ENCODE data around the gene GNPAT.

Gene GNPAT

GRCh38 chr1:231213831-231214573, 27.0 kb upstream of the GNPAT start:
- H3K27ac ChIP-seq, result no peak overlapping the region
- no peak for TF ChIP-seq ZFX (IDR thresholded peaks at IDR 0.05; ENCODE audit: borderline replicate concordance)

GRCh38 chr1:231214918-231215680, 25.9 kb upstream of the GNPAT start:
- no peak overlapping the region for H3K27ac ChIP-seq
- TF ChIP-seq ZFX (IDR thresholded peaks at IDR 0.05; ENCODE audit: borderline replicate concordance) (no peak), CTCF (IDR thresholded peaks at IDR 0.05) (no peak)

- H3K27ac ChIP-seq, result no peak overlapping the region
- TF ChIP-seq CTCF (IDR thresholded peaks at IDR 0.05), result no peak
- TF ChIP-seq ZFX (IDR thresholded peaks at IDR 0.05; ENCODE audit: borderline replicate concordance), result no peak
Observed at GRCh38 chr1:231215681-231216385, 25.2 kb upstream of the GNPAT start.

GRCh38 chr1:231216498-231216897, 24.5 kb upstream of the GNPAT start:
- no peak overlapping the region for H3K27ac ChIP-seq
- TF ChIP-seq ZFX (IDR thresholded peaks at IDR 0.05; ENCODE audit: borderline replicate concordance) (no peak), CTCF (IDR thresholded peaks at IDR 0.05) (no peak)

GRCh38 chr1:231217056-231217455, 24.0 kb upstream of the GNPAT start:
- H3K27ac ChIP-seq, result no peak overlapping the region
- no peak for TF ChIP-seq ZFX (IDR thresholded peaks at IDR 0.05; ENCODE audit: borderline replicate concordance)
- TF ChIP-seq CTCF (IDR thresholded peaks at IDR 0.05), result no peak

GRCh38 chr1:231218078-231218477, 22.9 kb upstream of the GNPAT start:
- H3K27ac ChIP-seq, result no peak overlapping the region
- no peak for TF ChIP-seq ZFX (IDR thresholded peaks at IDR 0.05; ENCODE audit: borderline replicate concordance)
- no peak for TF ChIP-seq CTCF (IDR thresholded peaks at IDR 0.05)

- no peak for TF ChIP-seq CTCF (IDR thresholded peaks at IDR 0.05)
- TF ChIP-seq ZFX (IDR thresholded peaks at IDR 0.05; ENCODE audit: borderline replicate concordance), result no peak
- no peak overlapping the region for H3K27ac ChIP-seq
Observed at GRCh38 chr1:231219422-231220401, 21.3 kb upstream of the GNPAT start.
